Neutrophil (primary cell): ENCODE measurements around the gene PSMB7.
A peak's percentile ranks its signal among the peaks of the same experiment; 100 is the strongest.

Experiments
- H3K27ac ChIP-seq: fragments of 200-600 bp; sonication (generic); 2 replicates; pipeline ENCODE4 v1.5.1; 2016; ENCODE audit warnings: mild to moderate bottlenecking, moderate library complexity
- H3K27me3 ChIP-seq: fragments of 200-600 bp; sonication (generic); 2 replicates; pipeline ENCODE4 v1.6.0; 2016; ENCODE audit warnings: mild to moderate bottlenecking
- H3K36me3 ChIP-seq: fragments of 200-600 bp; sonication (generic); 2 replicates; pipeline ENCODE4 v1.5.1; 2017
- H3K4me1 ChIP-seq, 2 experiments: fragments of 200-600 bp in 1 of 2; sonication (generic) in 1 of 2; 1 replicate in 1 of 2; 2 replicates in 1 of 2; pipeline versions ENCODE4 v1.5.1 to v1.6.1; 2013 to 2016; ENCODE audit warnings: low read depth in 1 of 2, low read length in 1 of 2, mild to moderate bottlenecking in 1 of 2, moderate library complexity in 1 of 2; ENCODE audit not compliant: control insufficient read depth in 1 of 2, insufficient read depth in 1 of 2
- H3K4me3 ChIP-seq, 2 experiments: fragments of 200-600 bp in 1 of 2; sonication (generic) in 1 of 2; 1 replicate in 1 of 2; 2 replicates in 1 of 2; pipeline ENCODE4 v1.5.1; 2013 to 2016; ENCODE audit warnings: low read depth in 1 of 2, low read length in 1 of 2, mild to moderate bottlenecking in 1 of 2, moderate library complexity in 1 of 2
- H3K9me3 ChIP-seq: fragments of 200-600 bp; sonication (generic); 2 replicates; pipeline ENCODE4 v1.5.1; 2016
- CTCF ChIP-seq: fragments of 200-600 bp; sonication (generic); IDR thresholded peaks from 2 replicates; pipeline ENCODE4 v1.5.1; 2016; ENCODE audit warnings: antibody characterized with exemption

PSMB7 gene

DNA sequence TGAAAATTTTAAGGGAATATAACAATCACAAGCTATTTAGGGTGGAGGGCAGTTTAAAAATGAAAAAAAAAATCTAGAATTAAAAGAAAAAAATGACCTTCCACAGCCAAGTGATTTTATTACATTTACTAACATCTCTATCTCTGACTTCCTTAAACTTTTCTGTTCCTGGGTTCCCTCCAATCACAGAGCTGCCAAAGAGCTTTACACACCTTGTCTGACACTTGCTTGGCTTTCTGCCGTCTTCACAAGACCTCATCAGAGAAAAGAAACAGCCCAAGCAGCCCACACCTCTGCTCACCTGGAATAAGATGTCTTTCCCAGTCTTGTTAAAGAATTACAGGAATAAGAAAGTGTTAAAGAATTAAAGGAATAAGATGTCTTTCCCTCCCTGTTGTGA, 38.9 kb downstream of the PSMB7 start:
- H3K27me3 ChIP-seq, result no peaks in the 10 kb centered on the region
- no peaks in the 10 kb centered on the region for H3K36me3 ChIP-seq
- no peak for TF ChIP-seq CTCF
- peak overlapping the region; percentile 28 for H3K27ac ChIP-seq
- no peak overlapping the region for H3K4me3 ChIP-seq
- no peaks in the 10 kb centered on the region for H3K9me3 ChIP-seq
- H3K4me1 ChIP-seq, result peaks cover 47 to 48% of the 10 kb centered on the region in 2 experiments

DNA sequence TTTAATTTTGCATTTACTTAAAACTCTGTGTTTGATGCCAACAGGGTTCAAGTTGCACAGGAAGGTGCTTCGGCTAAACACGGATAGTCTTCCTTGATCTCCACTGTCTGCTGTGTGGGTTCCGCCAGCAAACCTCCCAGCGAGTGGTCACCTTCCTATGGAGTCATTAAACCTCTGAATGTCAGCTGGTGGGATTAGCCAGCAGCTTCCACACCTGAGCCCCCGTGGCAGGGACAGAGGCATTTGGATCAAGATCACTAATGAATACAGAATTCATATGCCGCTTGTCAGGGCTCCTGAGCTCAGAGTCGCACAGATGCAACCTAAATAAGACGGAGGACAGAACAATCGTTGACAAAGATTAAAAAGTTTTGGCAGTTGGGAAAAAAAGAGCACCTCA, 39.5 kb downstream of the PSMB7 start:
- Histone ChIP-seq H3K36me3 (no peaks in the 10 kb centered on the region), H3K27me3 (no peaks in the 10 kb centered on the region), H3K27ac (peak overlapping the region; percentile 28), H3K4me3 (no peak overlapping the region), H3K4me1 (peaks cover 47 to 48% of the 10 kb centered on the region in 2 experiments), H3K9me3 (no peaks in the 10 kb centered on the region)
- TF ChIP-seq CTCF, result no peak

GRCh38 chr9:124373851-124374250, 41.4 kb downstream of the PSMB7 start:
- H3K36me3 ChIP-seq, result no peaks in the 10 kb centered on the region
- no peak for TF ChIP-seq CTCF
- H3K27me3 ChIP-seq, result no peaks in the 10 kb centered on the region

DNA sequence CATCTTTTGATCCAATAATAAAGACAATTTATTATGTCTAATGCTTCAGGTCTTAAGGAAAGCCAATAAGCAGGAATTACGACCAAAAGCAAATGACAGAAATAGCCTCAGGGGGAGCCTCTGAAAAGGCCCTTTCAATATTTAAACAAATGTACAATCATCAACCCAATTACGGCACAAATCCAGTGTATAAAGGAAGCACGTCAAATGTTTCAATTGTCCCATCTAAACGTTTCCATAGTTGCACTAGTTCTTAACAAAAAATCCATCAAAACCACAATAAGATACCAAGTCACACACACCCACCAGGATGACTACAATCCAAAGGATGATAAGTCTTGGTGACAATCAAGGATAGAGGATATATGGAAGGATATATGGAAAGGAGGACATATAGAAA, 41.9 kb downstream of the PSMB7 start:
- Histone ChIP-seq H3K27ac (no peak overlapping the region), H3K27me3 (no peaks in the 10 kb centered on the region), H3K36me3 (no peaks in the 10 kb centered on the region), H3K4me1 (peaks cover 48 to 50% of the 10 kb centered on the region in 2 experiments), H3K4me3 (no peak overlapping the region), H3K9me3 (no peaks in the 10 kb centered on the region)
- TF ChIP-seq CTCF, result no peak

More at GRCh38 chr9:124373851-124374250, 41.4 kb downstream of the PSMB7 start:
- Histone ChIP-seq H3K4me3 (no peak overlapping the region), H3K4me1 (peaks cover 48 to 49% of the 10 kb centered on the region in 2 experiments), H3K9me3 (no peaks in the 10 kb centered on the region), H3K27ac (no peak overlapping the region)

- Histone ChIP-seq H3K27ac (peak overlapping the region; percentile 58), H3K9me3 (no peaks in the 10 kb centered on the region), H3K4me1 (peaks cover 48 to 53% of the 10 kb centered on the region in 2 experiments), H3K36me3 (no peaks in the 10 kb centered on the region), H3K27me3 (no peaks in the 10 kb centered on the region), H3K4me3 (no peak overlapping the region)
- no peak for TF ChIP-seq CTCF
Measured at GRCh38 chr9:124372038-124372437, 43.2 kb downstream of the PSMB7 start.
